H9 (cell line): ENCODE data around the gene SLC2A4RG. TPM values are rescaled to one million over a fixed set of nuclear protein-coding genes. Genes with fewer than 3 reads are reported as not detected.

Experiments
- DNase-seq: peaks from one replicate; pipeline ENCODE4 v3.0.0-alpha.2; 2017
- H2AFZ ChIP-seq: one replicate; pipeline ENCODE4 v1.6.1; 2013; ENCODE audit warnings: mild to moderate bottlenecking, low read length, control low read depth, moderate library complexity
- H2AK5ac ChIP-seq: 2 replicates; pipeline ENCODE4 v1.6.1; 2013; ENCODE audit warnings: low read length, control low read depth, mixed read lengths; ENCODE audit not compliant: insufficient read length
- H2BK120ac ChIP-seq: one replicate; pipeline ENCODE4 v1.6.1; 2013; ENCODE audit warnings: low read depth, mild to moderate bottlenecking, low read length, control low read depth, inconsistent platforms; ENCODE audit not compliant: poor library complexity, severe bottlenecking
- H2BK12ac ChIP-seq: 2 replicates; pipeline ENCODE4 v1.6.1; 2013; ENCODE audit warnings: low read length, control low read depth, mixed read lengths, low read depth; ENCODE audit not compliant: insufficient read length
- H2BK15ac ChIP-seq: 2 replicates; pipeline ENCODE4 v1.6.1; 2013; ENCODE audit warnings: low read depth, low read length, control low read depth
- H2BK20ac ChIP-seq: one replicate; pipeline ENCODE4 v1.6.1; 2013; ENCODE audit warnings: low read depth, mild to moderate bottlenecking, low read length, control low read depth, inconsistent platforms; ENCODE audit not compliant: poor library complexity, severe bottlenecking
- H2BK5ac ChIP-seq: 2 replicates; pipeline ENCODE4 v1.6.1; 2013; ENCODE audit warnings: low read length, control low read depth, mixed read lengths; ENCODE audit not compliant: insufficient read length
- H3K14ac ChIP-seq: 2 replicates; pipeline ENCODE4 v1.6.1; 2013; ENCODE audit warnings: low read length, control low read depth; ENCODE audit not compliant: insufficient read depth
- H3K18ac ChIP-seq: 2 replicates; pipeline ENCODE4 v1.6.1; 2013; ENCODE audit warnings: low read depth, mild to moderate bottlenecking, mixed read lengths, low read length, control low read depth; ENCODE audit not compliant: insufficient read length
- H3K23ac ChIP-seq: 2 replicates; pipeline ENCODE4 v1.6.1; 2013; ENCODE audit warnings: low read length, control low read depth, mixed read lengths, low read depth; ENCODE audit not compliant: insufficient read length
- H3K23me2 ChIP-seq: 2 replicates; pipeline ENCODE4 v1.6.1; 2013; ENCODE audit warnings: low read depth, mild to moderate bottlenecking, mixed read lengths, low read length, control low read depth; ENCODE audit not compliant: insufficient read length, poor library complexity, severe bottlenecking
- H3K27ac ChIP-seq: 2 replicates; pipeline ENCODE4 v1.5.1; 2013; ENCODE audit warnings: low read length, control low read depth, mixed read lengths, low read depth; ENCODE audit not compliant: insufficient read length
- H3K27me3 ChIP-seq: 2 replicates; pipeline ENCODE4 v1.6.1; 2013; ENCODE audit warnings: low read length, control low read depth, inconsistent platforms; ENCODE audit not compliant: insufficient read depth
- H3K4ac ChIP-seq: 2 replicates; pipeline ENCODE4 v1.6.1; 2013; ENCODE audit warnings: low read depth, mild to moderate bottlenecking, control low read depth, inconsistent platforms, low read length, moderate library complexity
- H3K4me1 ChIP-seq: 2 replicates; pipeline ENCODE4 v1.6.1; 2013; ENCODE audit warnings: low read length, control low read depth, inconsistent platforms; ENCODE audit not compliant: insufficient read depth
- H3K4me2 ChIP-seq: 2 replicates; pipeline ENCODE4 v1.6.1; 2013; ENCODE audit warnings: low read length, control low read depth, mixed read lengths; ENCODE audit not compliant: insufficient read length, insufficient read depth
- H3K56ac ChIP-seq: 2 replicates; pipeline ENCODE4 v1.6.1; 2013; ENCODE audit warnings: low read depth, mild to moderate bottlenecking, mixed read lengths, low read length, control low read depth; ENCODE audit not compliant: insufficient read length
- H3K79me1 ChIP-seq: 2 replicates; pipeline ENCODE4 v1.6.1; 2013; ENCODE audit warnings: low read depth, mild to moderate bottlenecking, moderate library complexity, low read length, control low read depth, inconsistent platforms; ENCODE audit not compliant: insufficient read depth, poor library complexity, severe bottlenecking
- H3K79me2 ChIP-seq: 2 replicates; pipeline ENCODE4 v1.6.1; 2013; ENCODE audit warnings: low read length, control low read depth, inconsistent platforms; ENCODE audit not compliant: insufficient read depth
- H3K9ac ChIP-seq: 2 replicates; pipeline ENCODE4 v1.6.1; 2013; ENCODE audit warnings: low read length, control low read depth, mixed read lengths; ENCODE audit not compliant: insufficient read length; ENCODE audit errors: extremely low read depth
- H3K9me3 ChIP-seq: one replicate; pipeline ENCODE4 v1.6.1; 2013; ENCODE audit warnings: low read depth, low read length, inconsistent platforms; ENCODE audit not compliant: control insufficient read depth
- H3T11ph ChIP-seq: one replicate; pipeline ENCODE4 v1.6.1; 2013; ENCODE audit warnings: mild to moderate bottlenecking, low read length, control low read depth, inconsistent platforms
- H4K20me1 ChIP-seq: one replicate; pipeline ENCODE4 v1.6.1; 2013; ENCODE audit not compliant: control insufficient read depth, insufficient read length, insufficient read depth
- H4K5ac ChIP-seq: 2 replicates; pipeline ENCODE4 v1.6.1; 2013; ENCODE audit warnings: low read depth, mild to moderate bottlenecking, mixed read lengths, low read length, control low read depth; ENCODE audit not compliant: insufficient read length
- H4K8ac ChIP-seq: replicated peaks from 2 replicates; pipeline ENCODE4 v1.6.1; 2013; ENCODE audit warnings: low read length, control low read depth, mixed read lengths, low read depth; ENCODE audit not compliant: insufficient read length
- H4K91ac ChIP-seq: 2 replicates; pipeline ENCODE4 v1.6.1; 2013; ENCODE audit warnings: low read depth, mild to moderate bottlenecking, moderate library complexity, mixed read lengths, low read length, control low read depth; ENCODE audit not compliant: insufficient read length
- H3K27ac Mint-ChIP-seq, 3 experiments: 2 replicates in 2 of 3; 3 replicates in 1 of 3; pipeline ENCODE4 v1.8.0; 2020 to 2021; ENCODE audit warnings: mixed read lengths in 3 of 3, mild to moderate bottlenecking in 1 of 3, moderate library complexity in 1 of 3
- H3K27me3 Mint-ChIP-seq: 2 replicates; pipeline ENCODE4 v1.8.0; 2021; ENCODE audit warnings: low read depth, mild to moderate bottlenecking, moderate library complexity, mixed read lengths
- H3K36me3 Mint-ChIP-seq, 3 experiments: 2 replicates in 2 of 3; 3 replicates in 1 of 3; pipeline ENCODE4 v1.8.0; 2020 to 2021; ENCODE audit warnings: low read depth in 3 of 3, mixed read lengths in 3 of 3; ENCODE audit not compliant: insufficient read depth in 1 of 3
- H3K4me1 Mint-ChIP-seq, 2 experiments: 2 replicates each; pipeline ENCODE4 v1.8.0; 2020; ENCODE audit warnings: mixed read lengths in 2 of 2
- H3K4me3 Mint-ChIP-seq, 2 experiments: 2 replicates in 1 of 2; 3 replicates in 1 of 2; pipeline ENCODE4 v1.8.0; 2020 to 2021; ENCODE audit warnings: mild to moderate bottlenecking in 2 of 2, mixed read lengths in 2 of 2, moderate library complexity in 1 of 2
- H3K9me3 Mint-ChIP-seq, 2 experiments: 2 replicates in 1 of 2; 3 replicates in 1 of 2; pipeline ENCODE4 v1.8.0; 2020; ENCODE audit warnings: mild to moderate bottlenecking in 2 of 2, mixed read lengths in 2 of 2, moderate library complexity in 1 of 2
- CTCF ChIP-seq: fragments of 200-600 bp; sonication (generic); conservative IDR thresholded peaks from 3 replicates; pipeline ENCODE4 v1.8.0; 2021; ENCODE audit warnings: antibody characterized with exemption, mild to moderate bottlenecking
- WGBS: extraction: QIAGEN DNeasy Blood & Tissue Kit; methylation state at CpG from one replicate; pipeline ENCODE4 v1.1.7; 2013; ENCODE audit warnings: missing lambda C conversion rate, low lambda C conversion rate, mixed read lengths; ENCODE audit not compliant: insufficient read length; ENCODE audit errors: extremely low coverage; 5-methylcytosine and 5-hydroxymethylcytosine counted together
- total RNA-seq: library from RNA; stranded (reverse); gene quantifications from 2 replicates; pipeline ENCODE4 v1.2.1, GENCODE V29; 2021

The SLC2A4RG gene
- total RNA-seq, 1 experiment from 2014 or later, result 43.9 TPM

- H3T11ph ChIP-seq, result no peak overlapping the region
- no peak overlapping the region for H2BK20ac ChIP-seq
- H3K23ac ChIP-seq, result no peak overlapping the region
- Mint-ChIP-seq H3K4me3 (no peak overlapping the region), H3K36me3 (peaks cover 6 to 9% (median 8%) of the 10 kb centered on the region in 3 experiments; a peak in 5 of 7 replicates), H3K27me3 (peaks cover 6% of the 10 kb centered on the region; the same call in 1 of the 2 replicates), H3K9me3 (peaks cover 3 to 5% of the 10 kb centered on the region in 2 experiments; a peak in 3 of 5 replicates), H3K4me1 (peaks cover 2 to 10% of the 10 kb centered on the region in 2 experiments), H3K27ac (no peak overlapping the region)
- no peak overlapping the region for H3K14ac ChIP-seq
- H4K91ac ChIP-seq, result no peak overlapping the region
- H2BK5ac ChIP-seq, result no peak overlapping the region
- no peak overlapping the region for H3K27ac ChIP-seq
- H3K9me3 ChIP-seq, result no peaks in the 10 kb centered on the region
- no CpG with 5 or more reads among the region's 40 CpGs for WGBS
- H2BK15ac ChIP-seq, result no peak overlapping the region
- peak; percentile 38 for DNase-seq
- no peak overlapping the region for H2AK5ac ChIP-seq
- H3K56ac ChIP-seq, result no peak overlapping the region
- H4K8ac ChIP-seq, result no peak overlapping the region
- H2AFZ ChIP-seq, result no peak overlapping the region
- no peak overlapping the region for H3K18ac ChIP-seq
- TF ChIP-seq CTCF, result no peak
- no peaks in the 10 kb centered on the region for H3K79me1 ChIP-seq
- no peak overlapping the region for H3K4me2 ChIP-seq
- H2BK120ac ChIP-seq, result no peak overlapping the region
- peaks cover 4% of the 10 kb centered on the region for H3K23me2 ChIP-seq
- H3K27me3 ChIP-seq, result no peaks in the 10 kb centered on the region
- no peak overlapping the region for H4K5ac ChIP-seq
- no peaks in the 10 kb centered on the region for H3K79me2 ChIP-seq
- H3K4me1 ChIP-seq, result no peaks in the 10 kb centered on the region
- no peak overlapping the region for H3K4ac ChIP-seq
- H4K20me1 ChIP-seq, result no peaks in the 10 kb centered on the region
- no peak overlapping the region for H2BK12ac ChIP-seq
- no peak overlapping the region for H3K9ac ChIP-seq
Observed at GRCh38 chr20:63697868-63698545, 41.6 kb upstream of the SLC2A4RG start.
